PFSK-1 (cell line): ENCODE results near the gene DPP6.

Experiments
- FOXP2 ChIP-seq: optimal IDR thresholded peaks from 2 replicates; pipeline ENCODE3; 2011; ENCODE audit warnings: borderline replicate concordance, control low read depth, inconsistent platforms; ENCODE audit not compliant: insufficient read depth; ENCODE audit errors: extremely low read length, extremely low read depth
- POLR2AphosphoS5 ChIP-seq: IDR thresholded peaks from 2 replicates; pipeline ENCODE4 v1.6.1; 2012; ENCODE audit warnings: low read depth, mild to moderate bottlenecking, control low read depth, low read length, moderate library complexity
- REST ChIP-seq, 2 experiments: IDR thresholded peaks; 2 replicates each; pipeline versions ENCODE4 v1.6.1 to v1.8.0; 2011 to 2012; ENCODE audit warnings: low read depth in 2 of 2, low read length in 2 of 2, control low read depth in 1 of 2, inconsistent platforms in 1 of 2, mild to moderate bottlenecking in 1 of 2, moderate library complexity in 1 of 2; ENCODE audit not compliant: insufficient read depth in 1 of 2
- SIN3A ChIP-seq: IDR thresholded peaks from 2 replicates; pipeline ENCODE4 v1.6.1; 2012; ENCODE audit warnings: mild to moderate bottlenecking, low read length, moderate library complexity, borderline replicate concordance; ENCODE audit not compliant: insufficient read depth
- TAF1 ChIP-seq: IDR thresholded peaks from 2 replicates; pipeline ENCODE4 v1.6.1; 2012; ENCODE audit warnings: low read length, control low read depth, borderline replicate concordance; ENCODE audit not compliant: insufficient read depth

DNA sequence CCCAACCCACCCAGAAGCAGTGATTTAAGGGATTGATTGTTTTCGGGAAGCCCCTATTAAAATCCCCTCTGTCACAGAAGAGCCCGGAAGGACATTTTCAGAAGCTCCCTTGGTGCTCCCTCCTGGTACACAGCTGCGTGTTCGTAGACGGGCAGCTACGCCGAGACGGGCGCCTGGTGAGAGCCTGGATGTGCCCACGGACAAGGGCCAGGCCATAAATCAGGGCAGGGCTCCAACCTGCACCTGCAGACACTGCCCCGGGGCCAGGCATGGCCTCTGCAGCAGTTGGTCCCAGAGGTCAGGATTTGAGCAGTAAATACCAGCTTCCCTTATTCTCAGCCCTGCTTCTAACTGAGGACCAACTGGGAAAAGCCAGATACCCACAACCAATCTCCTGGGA is 843.9 kb downstream of the DPP6 start:
- TF ChIP-seq POLR2AphosphoS5 (no peak), TAF1 (no peak), SIN3A (no peak), FOXP2 (no peak), REST (IDR thresholded peaks at IDR 0.05; ENCODE audit: insufficient read depth in 1 of 2, low read depth in 2 of 2, low read length in 2 of 2) (no peak)
